CD4-positive, alpha-beta T cell treated with Interferon alpha-2 for 1 hour (primary cell): Measurements from ENCODE around the gene ANAPC16.
"Not testable (repeated sequence)": the region's sequence is repeated elsewhere in the genome, so short reads cannot be mapped to it uniquely, and the experiment has no call there.

Experiments used
- DNase-seq, 2 donors: peaks; one replicate each; pipeline ENCODE4 v3.0.0-alpha.2; 2020 to 2022

ANAPC16 gene

DNA sequence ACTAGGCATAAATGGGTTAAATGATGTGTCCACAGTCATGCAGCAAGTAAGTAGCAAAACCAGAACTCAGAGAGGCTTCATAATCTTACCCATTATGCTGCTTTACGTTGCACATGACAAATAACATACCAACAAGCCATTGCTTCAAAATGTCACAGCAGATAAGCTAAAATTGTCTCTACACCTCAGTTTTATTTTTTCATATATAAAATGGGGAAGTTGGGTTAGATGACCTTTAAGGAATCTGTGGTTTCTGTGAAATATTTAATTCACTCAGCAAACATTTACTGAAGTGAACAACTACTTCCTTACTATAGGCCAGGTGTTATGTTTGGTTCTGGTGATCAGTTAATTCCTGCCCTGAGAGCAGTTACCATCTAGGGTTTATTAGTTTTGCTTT lies 2.5 kb downstream of the ANAPC16 start:
- no peak for DNase-seq

DNA sequence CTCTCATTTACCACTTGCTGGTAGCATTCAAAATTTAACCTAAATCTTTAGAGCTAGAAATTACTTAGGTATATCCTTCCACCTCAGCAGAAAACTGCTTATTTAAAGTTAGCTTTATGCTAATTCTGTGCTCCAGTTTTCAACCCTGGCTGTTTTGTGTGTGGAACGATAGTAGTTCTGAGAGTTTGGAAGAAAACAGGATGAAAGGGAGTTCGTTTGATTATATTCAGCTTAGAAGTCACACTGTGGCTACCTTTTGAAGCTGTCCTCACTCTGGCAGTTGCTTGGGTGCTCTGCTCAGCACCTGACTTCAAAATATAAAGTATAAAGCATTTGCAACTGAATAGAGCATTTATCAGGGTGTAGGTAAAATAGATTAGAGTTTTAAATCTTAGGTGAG lies 2.9 kb downstream of the ANAPC16 start:
- DNase-seq: peak in 1 of 2 donors; percentile 8

DNA sequence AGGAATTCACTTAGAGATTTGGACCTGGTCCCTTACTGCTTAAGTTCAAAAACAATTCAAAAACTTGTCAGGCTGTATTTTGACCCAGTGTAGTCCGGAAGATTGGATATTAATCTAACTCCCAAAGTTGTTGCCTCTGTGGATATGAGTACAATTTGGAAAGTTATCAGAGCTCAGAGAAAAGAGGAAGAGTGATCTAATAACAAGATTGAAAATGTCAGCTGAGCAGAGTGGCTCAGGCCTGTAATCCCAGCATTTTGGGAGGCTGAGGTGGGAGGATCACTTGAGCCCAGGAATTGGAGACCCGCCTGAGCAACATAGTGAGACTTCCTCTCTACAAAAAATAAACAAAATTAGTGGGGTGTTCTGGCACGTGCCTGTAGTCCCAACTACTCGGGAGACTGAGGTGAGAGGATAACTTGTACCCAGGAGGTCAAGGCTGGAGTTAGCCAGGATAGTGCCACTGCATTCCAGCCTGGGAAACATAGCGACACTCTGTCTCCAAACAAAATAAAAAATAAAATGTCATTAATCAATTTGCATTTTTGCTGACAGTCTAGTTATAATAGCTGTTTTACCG lies 3.5 kb downstream of the ANAPC16 start:
- no peak for DNase-seq

DNA sequence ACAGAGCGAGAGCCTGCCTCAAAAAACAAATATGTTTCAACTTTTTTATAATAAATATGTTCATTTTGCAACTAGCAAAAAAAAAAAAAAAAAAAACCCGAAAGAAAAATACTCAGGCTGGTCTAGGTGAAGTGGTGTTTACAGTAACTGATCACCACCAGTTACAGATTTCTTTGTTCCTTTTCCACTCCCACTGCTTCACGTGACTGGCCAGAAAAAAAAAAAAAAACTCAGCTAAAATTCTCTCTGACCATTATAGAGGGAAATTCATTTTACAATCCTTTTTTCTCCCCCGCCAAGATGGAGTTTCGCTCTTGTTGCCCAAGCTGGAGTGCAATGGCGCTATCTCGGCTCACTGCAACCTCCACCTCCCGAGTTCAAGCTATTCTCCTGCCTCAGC lies 4.8 kb downstream of the ANAPC16 start:
- DNase-seq: no peak

DNA sequence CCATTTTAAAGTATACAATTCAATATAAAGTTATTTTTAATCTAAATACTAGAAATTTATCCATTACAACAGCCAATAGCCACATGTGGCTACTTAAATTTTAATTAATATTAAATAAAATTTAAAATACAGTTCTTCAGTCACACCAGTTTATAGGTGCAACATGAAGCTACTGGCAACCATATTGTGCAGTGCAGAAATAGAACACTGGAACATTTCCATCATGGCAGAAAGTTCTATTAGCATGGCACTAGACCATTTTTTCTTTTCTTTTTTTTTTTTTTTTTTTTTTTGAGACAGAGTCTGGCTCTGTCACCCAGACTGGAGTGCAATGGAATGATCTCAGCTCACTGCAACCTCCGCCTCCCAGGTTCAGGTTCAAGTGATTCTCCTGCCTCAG lies 5.5 kb downstream of the ANAPC16 start:
- no peak for DNase-seq

DNA sequence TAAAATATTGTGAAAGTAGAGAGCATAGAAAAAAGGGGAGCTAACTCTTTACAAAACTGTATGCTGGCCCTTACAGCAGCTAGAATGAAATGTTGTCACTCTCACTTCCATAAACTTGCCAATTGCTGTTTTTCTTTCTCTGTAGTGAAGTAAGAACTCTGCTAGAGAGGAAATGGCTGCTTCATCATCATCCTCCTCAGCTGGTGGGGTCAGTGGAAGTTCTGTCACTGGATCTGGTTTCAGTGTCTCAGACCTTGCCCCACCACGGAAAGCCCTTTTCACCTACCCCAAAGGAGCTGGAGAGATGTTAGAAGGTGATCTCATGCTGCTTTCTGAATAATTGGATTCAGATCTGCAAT lies 7.9 kb downstream of the ANAPC16 start:
- no peak for DNase-seq

DNA sequence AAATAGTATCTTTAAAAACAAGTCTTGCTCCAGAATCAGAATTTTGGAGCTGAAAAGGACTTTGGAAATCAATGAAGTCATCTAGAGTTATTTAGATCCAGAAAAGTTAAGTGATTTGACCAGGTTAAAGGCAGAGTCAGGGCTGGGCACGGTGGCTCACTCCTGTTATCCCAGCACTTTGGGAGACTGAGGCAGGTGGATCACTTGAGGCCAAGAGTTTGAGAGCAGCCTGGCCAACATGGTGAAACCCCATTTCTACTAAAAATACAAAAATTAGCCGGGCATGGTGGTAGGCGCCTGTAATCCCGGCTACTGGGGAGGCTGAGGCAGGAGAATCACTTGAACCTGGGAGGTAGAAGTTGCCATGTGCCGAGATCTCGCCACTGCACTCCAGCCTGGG lies 8.4 kb downstream of the ANAPC16 start:
- DNase-seq: not testable (repeated sequence)

DNA sequence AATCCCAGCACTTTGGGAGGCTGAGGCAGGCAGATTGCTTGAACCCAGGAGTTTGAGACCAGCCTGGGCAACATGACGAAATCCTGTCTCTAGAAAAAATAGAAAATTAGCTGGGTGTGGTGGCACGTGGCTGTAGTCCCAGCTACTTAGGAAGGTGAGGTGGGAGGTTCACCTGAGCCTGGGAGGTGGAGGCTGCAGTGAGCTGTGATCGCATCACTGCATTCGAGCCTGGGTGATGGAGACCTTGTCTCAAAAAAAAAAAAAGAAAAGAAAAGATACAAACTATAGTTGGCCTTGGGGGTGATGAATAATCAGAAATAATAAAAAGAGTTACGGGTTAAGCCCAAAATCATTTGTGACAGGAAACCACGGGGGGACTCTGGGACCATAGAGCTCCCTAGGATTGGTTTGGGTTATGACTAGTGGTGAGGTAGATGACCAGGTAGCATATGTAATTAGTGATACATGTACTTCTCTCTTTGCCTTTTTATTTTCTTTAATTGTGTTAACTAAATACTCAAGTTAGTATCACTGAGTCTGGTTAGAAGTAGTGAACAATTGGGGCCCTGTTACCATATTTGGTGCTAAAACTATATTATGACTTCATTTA lies 10.7 kb downstream of the ANAPC16 start:
- no peak for DNase-seq

DNA sequence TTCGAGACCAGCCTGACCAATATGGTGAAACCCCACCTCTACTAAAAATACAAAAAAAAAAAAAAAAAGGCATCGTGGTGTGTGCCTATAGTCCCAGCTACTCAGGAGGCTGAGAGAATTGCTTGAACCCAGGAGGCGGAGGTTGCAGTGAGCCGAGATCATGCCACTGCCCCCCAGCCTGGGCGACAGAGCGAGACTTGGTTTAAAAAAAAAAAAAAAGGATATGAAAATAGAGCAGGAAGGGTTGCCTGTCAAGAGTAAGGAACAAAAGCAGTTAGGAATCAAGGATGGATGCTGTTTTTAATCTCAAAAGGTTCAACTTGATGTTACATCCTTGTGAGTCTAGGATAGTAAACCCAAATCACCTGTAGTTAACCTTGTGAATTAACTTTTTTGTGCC lies 12.0 kb downstream of the ANAPC16 start:
- DNase-seq: no peak

DNA sequence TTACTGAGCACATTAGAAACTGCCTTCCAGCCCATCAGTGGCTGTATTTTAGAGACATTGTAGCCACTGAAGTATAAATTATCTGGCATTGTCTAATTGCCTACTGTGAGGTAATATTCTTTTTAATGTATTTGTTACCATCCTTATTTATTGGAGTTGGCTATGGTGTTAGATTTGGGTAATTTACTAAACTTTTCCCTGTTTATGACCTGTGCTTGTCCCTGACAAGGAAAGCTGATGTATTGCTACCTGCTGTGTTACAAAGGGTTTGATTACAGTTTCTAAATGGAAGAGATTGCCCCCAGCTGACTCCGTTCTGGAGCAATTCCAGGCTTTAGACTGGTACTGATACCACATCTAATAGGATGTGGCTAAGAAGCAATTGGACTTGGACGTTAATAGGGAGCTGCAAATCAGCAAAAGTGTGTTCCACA lies 12.5 kb downstream of the ANAPC16 start:
- DNase-seq: no peak

DNA sequence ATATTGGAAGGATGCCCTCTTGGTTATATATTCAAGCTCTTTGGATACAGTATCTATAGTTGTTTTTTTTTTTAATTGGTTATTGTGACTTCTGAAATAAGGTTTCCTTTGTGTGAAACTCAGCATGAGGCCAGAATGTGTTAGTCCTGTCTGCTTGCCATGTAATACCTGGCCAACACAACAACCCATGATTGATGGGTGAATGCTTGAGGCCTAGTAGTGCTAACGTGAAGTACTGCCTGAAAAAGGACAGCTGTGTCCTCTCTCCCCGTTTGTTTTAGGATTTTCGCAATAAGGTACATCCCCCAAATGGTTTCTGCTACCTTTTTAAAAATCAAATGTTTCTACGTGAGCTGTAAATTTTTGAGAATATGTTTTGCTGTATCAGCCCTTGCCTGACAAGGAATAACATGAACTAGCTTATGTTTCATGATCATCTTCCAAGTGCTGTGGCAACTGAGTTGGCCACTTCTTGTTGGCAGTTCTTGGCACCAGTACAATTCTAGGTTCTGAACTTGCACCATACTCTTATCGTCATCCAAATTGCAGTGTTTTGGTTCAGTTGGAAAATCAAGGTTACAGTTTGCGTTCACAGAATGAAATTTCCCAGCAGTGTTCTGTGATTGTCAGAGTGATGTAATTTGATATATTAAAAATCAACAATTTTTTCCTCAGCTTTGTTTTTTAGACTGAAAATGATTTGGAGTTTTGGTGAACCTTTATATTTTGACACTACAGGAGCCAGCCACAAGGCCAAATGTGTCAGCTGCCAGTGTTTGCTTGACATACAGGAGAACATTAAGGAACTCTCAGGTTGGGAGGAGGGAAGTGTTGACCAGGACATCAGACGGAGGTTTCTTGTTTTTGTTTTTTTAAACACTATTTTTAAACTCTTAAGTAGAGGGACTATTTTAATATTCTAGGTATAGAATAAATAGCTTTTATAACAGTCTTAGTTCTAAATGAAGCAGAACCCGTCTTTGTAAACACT lies 13.7 kb downstream of the ANAPC16 start:
- no peak for DNase-seq

DNA sequence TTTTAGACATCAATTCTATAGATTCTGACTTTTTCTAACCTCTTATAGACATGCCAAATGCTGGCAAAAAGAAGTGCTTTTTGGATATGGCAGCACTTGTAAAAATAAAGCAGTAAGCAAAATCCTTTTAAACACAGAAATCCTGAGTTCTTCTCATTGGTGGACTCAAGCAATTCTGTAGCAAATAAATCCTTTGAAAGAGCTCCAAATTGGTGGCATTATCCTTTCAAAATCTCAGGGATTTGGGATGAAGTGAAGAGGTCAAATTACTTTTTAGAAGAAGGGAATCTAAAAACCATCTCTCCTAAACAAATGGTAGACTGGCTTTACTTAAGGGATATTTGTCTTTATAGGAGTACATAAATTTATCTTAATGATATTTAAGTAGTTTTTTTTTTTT lies 17.8 kb downstream of the ANAPC16 start:
- no peak for DNase-seq

DNA sequence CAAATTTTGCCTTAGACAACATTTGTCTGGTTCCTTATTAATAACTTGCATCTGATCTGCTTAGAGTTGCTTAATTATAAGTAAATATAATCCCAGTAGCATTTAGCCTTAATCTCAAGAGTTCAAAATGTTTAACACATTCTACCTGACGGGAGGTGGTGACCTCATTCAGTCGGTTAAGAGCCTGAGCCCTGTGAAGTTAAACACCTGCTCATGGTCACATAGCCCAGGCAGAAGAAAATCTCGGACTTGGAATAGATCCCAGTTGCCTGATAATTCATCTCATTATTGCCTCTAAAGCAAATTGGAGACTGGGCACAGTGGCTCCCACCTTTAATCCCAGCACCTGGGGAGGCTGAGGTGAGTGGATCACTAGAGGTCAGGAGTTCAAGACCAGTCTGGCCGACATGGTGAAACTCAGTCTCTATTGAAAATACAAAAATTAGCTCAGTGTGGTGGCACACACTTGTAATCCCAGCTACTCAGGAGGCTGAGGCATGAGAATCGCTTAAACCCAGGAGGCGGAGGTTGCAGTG lies 18.8 kb downstream of the ANAPC16 start:
- DNase-seq: no peak

DNA sequence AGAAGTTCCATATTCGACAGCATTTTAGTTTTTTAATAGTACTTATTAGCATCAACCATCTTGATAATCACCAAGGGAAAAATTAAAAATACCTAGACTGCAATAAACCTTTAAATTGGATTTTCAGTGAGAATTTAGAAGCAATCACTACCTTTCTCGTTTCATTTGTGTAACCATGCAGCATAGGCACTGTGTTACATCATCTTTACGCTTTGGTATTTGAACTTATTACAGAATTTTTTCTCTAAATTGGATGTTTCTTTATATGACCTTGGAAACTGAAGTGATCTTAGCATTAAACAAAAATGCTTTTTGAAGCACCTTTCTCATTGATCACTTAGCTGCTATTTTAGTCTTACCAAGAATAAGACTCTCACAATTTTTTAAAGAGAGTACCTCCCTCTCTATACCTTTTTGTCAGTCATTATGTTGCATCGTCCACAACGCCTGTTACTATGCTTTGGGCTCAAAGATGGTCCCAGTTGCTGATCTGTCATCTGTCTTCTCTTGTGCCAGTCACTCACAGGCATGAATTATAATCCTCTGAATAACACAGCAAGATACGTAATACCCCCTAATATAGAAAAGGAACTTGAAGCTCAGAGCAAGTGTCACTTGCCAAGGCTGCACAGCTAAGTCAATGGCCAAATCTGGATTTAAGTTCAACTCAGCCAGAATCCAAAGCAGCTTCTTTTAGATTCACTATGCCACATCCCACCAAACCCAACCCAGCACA lies 19.9 kb downstream of the ANAPC16 start:
- DNase-seq: no peak

DNA sequence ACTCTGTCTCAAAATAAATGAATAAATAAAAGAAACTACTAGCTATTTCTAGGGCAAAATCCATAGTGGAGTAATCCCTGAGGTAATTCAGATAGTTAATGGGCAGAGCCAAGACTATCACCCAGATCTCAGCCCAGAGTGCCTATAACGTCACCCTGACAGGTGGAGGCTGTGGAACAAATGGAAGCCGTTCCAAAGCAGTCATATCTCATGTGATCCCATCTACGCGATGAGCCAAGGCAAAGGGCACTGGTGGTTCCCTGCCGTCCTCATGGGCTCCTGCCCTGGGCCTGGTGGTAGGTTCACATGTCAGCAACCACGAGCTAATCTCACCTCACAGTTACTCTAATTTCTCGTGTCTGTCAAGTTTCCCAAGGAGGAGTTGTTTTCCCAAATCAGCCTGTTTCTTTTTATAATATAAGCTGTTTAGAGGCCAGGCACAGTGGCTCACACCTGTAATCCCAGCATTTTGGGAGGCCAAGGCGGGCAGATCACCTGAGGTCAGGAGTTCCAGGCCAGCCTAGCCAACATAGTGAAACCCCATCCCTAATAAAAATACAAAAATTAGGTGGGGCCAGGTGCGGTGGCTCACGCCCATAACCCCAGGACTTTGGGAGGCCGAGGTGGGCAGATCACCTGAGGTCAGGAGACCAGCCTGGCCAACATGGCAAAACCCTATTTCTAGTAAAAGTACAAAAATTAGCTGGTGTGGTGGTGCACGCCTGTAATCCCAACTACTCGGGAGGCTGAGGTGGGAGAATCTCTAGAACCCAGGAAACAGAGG lies 22.8 kb downstream of the ANAPC16 start:
- DNase-seq: no peak

DNA sequence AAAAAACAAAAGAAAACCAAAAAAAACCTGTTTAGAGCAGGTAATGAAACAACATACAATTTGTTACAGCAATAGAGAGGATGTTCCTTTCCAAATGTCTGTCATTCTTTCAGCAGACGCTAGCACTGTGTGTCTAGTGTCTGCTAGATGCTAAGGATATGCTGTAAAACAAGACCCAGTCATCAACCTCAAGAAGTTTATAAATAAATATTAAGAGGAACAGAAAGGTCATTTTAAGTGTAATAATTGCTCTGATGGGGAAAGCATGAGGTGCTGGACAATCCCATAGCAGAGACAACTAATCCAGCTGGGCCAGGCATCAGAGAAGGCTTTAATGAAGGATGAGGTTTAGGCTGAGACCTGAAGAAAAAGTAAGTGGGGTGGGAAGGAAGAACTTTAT lies 23.6 kb downstream of the ANAPC16 start:
- DNase-seq: no peak

DNA sequence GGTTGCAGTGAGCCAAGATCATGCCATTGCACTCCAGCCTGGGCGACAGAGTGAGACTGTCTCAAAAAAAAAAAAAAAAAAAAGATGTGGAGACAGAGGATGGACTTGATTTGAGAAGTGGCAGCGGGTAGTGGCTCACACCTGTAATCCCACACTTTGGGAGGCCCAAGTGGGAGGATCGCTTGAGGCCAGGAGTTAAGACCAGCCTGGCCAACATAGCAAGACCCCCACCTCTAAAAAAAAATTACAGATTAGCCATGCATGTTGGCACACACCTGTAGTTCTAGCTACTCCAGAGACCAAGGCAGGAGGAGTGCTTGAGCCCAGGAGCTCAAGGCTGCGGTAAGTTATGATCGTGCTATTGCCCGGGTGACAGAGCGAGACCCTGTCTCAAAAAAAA lies 24.6 kb downstream of the ANAPC16 start:
- DNase-seq: no peak

DNA sequence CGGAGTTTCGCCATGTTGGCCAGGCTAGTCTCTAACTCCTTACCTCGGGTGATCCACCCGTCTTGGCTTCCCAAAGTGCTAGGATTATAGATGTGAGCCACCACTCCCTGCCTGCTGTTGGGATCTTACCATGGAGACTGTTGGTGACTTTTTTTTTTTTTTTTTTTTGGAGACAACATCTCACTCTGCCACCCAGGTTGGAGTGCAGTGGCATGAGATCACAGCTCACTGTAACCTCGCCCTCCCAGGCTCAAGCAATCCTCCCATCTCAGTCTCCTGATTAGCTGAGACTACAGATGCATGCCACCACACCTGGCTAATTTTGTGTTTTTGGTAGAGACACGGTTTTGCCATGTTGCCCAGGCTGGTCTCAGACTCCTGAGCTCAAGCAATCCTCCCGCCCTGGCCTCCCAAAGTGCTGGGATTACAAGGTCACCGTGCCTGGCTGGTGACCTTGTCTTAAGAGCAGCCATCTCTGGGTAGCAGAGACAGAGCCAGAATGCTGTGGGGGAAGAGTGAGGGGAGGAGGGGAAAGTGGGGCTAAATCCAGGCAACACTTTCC lies 26.0 kb downstream of the ANAPC16 start:
- DNase-seq: no peak

DNA sequence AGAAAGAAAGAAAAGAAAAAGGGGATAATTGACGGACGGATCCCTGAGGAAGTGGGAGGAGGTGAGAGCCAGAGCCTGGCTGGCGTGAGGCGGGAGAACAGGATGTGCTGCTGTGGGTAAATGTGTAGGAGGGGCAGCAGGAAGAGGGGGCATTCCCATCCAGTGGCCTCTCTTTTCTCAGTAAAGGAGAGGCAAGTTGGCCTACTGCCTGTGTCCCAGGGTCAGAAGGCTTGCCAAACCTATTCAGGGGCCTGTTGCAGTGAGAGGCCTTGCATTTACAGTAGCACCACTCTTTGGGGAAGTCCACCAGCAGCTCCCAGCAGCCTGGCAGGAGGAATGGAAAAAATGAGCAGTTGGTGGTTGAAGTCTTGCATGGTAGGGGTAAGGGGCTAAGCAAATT lies 26.9 kb downstream of the ANAPC16 start:
- no peak for DNase-seq

DNA sequence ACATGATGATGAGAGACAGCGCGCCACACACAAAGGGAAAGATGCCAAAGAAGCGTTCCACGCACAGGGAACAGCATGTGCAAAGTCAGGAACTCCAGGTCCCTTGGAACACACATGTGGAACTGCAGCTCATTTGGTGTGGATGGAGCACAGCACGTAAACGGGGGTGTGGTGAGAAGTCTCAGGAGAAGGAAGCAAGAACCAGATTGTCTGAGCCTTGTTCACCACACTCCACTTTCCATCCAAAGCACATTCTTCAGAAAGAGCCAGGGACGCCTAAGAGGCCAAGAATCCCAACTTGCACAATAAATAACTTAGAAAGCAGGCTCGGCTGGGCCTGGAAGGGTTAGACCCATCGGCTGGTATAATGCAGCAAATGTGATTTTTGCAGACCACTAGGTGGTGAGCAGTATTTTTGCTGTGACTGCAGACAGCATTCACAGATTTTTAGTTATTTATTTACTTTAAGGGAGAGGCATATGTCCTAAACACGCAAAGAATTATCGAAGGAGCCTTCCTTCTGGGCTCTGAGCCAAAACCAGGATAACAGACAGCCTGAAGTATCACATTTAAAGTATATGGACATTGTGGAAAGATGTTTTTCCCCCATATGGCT lies 28.1 kb downstream of the ANAPC16 start:
- no peak for DNase-seq

DNA sequence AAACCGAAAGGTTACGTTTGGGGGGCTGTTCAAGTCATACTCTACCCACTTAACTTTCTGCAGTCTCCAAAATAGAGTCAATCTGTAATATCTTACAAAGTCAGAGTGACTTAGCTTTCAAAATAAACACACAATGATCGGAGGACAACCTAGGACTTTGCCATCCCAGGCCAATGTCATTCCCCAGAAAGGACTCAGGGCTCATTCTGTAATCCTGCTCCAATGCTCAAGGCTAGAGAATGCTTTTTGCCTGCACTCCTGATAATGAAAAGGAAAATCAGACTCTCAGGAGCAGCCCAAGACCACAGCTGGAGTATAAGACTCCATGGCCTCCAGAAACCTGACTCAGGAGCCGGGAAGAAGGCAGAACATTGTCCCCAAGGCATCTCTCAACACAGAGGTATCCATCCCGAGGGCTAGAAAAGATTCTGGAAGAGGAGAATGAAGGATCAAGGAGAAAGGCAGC lies 28.8 kb downstream of the ANAPC16 start:
- DNase-seq: no peak
